ENCODE results near the gene TBKBP1.

TBKBP1 gene

DNA sequence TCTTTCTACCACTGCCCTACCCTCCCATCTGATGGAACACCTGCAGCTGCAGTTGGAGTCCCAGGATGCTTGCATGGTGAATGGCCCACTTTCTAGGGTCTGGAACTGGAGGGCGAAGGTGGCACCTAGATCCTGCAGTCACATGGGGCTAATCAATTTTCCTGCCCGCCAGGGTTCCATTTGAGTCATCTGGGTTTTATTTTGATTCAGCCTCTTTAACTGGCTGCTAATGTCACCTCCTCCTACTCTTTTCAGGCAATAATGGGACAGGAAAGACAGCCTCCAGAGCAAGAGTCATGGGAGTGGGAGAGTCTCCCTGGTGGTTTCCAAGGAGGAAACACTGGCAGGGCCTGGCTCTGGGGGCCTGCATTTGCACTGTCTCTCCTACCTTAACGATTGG lies 3.8 kb upstream of the TBKBP1 start:
- TF ChIP-seq, protein P1, sequence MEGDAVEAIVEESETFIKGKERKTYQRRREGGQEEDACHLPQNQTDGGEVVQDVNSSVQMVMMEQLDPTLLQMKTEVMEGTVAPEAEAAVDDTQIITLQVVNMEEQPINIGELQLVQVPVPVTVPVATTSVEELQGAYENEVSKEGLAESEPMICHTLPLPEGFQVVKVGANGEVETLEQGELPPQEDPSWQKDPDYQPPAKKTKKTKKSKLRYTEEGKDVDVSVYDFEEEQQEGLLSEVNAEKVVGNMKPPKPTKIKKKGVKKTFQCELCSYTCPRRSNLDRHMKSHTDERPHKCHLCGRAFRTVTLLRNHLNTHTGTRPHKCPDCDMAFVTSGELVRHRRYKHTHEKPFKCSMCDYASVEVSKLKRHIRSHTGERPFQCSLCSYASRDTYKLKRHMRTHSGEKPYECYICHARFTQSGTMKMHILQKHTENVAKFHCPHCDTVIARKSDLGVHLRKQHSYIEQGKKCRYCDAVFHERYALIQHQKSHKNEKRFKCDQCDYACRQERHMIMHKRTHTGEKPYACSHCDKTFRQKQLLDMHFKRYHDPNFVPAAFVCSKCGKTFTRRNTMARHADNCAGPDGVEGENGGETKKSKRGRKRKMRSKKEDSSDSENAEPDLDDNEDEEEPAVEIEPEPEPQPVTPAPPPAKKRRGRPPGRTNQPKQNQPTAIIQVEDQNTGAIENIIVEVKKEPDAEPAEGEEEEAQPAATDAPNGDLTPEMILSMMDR (IDR thresholded peaks at IDR 0.05) = no peak

DNA sequence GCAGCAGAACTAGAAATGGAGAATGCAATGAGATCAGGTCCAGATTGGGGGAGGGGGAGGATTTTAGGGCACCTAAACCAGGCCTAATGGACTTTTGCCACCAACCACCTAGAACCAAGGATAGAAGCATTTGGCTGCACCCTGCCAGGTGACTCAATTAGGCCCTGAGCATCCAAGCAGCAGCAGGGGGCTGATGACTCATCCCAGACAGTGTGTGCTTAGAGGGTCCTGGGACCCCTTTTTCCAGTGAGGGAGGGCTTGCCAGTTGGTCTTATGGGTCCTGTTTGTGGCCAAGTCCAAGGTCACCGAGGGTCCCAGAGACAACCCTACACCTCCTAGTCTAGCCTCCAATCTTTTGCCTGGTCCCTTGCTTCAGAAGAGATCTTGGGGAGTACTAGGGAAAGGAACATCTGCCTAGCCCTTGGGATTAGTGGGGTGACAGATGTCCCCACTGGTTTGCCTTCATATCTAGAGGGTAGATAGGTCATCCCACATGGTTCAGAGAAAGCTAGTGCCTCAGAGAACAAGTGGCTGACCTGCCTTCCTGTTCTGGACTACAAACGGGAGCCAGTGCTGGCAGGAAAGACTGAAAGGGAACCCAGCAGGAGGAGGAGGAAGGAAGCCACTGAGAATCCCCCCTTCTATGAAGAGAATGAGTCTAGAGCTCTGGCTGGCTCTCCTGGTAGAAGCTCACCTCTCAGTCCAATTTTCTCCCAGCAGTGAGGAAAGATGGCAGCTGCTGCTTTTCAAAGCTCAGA lies 1.6 kb upstream of the TBKBP1 start:
- TF ChIP-seq, protein P1 (IDR thresholded peaks at IDR 0.05) = no peak

DNA sequence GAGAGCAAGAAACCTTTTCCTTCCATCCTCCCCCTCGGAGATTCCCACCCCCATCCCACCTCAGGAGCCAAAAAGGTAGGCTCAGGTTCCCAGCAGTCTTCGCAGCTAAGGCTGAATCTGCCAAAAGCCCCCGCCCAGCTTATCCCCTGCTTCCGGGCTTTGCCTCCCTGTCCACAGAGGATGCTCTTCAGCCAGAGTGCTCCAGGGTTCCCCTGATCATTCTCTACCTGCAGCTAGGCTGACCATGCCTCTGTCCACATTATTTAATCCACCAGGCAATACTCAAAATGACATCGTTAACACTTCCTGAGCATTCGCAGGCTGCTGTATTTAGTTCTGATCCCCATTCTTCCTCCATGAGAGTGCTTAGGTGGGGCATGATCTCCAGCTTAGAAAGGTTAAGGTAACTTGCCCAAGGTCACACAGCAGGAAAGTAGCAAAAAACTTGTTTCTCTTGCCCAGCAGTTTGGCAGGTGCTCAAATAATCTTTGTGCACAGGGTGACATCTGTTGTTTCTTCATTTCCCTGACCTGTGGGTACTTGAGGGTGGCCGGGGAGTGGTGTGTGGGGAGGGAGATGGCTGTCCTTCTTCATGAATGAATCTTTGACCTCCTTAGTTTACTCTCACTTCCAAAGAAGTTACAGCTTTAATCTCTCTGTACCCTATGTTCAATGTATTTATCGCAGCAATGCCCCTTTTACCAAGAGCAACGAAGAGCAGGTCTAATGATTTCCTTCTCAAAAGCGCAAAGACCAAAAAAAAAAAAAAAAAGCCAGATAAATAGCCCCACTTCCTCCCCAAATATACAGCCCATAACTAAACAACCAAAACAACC lies 848 bp upstream of the TBKBP1 start:
- TF ChIP-seq, protein P1 (IDR thresholded peaks at IDR 0.05) = no peak

DNA sequence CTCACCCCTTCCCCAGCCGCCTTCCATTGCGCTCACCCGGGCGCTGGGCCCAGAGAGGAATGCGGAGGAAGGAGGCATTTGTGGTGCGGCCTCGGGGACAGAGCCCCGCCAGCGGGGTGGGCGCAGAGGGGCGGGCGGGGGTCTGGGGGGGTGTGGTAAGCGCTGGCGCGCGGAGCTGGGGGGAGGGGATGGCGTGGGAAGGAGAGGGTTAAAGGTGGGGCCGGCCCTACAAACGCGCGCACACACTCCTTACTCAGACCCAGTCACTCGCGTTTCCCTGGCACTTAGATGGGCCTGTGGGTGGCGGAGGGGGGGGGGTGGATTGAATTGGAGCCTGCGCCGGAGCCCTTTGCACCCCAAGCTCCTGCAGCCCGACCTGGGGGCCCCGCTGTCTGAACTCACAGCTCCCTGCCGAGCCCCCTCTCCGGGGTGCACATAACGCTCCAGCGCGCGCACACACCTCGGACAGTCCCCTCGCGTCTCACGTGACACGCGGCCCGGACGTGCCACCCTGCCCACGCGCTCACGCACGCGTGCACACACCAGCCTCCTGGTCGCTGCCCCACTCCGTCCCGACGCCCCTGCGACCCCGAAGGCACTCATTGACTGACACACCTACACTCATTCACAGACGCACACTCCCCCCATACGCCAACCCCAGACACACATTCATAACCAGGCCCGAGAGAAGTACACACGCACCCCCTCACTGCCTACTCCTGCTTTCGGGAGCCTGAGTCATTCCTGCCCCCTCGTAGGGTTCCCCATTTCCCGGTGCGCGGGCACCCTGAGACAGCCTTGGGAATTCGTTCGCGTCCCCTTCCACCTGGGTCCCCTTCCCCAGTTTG lies 844 bp downstream of the TBKBP1 start:
- TF ChIP-seq, protein P1 (IDR thresholded peaks at IDR 0.05) = no peak

DNA sequence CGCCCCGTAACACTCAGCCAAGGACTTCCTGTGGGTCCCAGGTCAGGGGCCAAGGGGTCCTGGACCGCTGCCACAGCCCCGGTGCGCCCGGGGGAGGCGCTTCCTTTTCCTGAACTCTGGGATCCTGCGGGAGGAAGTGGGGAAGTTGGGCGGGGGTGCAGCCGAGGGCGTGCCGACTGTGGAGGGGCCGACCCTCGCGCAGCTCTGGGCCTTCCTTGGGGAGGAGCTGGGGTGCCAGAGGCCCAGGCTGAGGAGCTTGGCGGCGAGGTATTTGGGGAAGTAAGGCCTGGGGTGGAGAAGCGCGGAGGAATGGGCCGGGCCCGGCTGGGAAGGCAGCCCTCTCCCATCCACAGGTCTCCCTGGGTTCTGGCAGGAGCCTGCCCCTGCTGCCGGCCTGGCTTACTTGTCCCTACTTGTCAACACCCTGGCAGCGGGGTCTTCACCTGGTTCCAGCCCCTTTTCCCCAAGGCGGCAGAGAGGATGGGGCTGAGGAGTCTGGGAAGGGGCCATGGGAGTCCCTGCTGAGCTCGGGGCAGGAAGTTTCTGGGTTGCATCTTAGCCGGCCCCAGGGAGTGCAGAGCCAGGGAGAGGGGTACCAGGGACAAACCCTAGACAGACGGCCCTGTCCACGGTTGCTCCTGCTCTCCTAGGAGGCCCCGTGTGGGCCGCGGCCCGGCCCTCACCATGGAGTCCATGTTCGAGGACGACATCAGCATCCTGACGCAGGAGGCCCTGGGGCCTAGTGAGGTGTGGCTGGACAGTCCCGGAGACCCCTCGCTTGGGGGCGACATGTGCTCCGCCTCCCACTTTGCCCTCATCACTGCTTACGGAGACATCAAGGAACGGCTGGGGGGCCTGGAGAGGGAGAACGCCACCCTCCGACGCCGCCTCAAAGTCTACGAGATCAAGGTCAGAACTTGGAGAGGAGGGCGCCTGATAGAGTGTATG lies 1.7 kb downstream of the TBKBP1 start:
- TF ChIP-seq, protein P1 (IDR thresholded peaks at IDR 0.05) = no peak

DNA sequence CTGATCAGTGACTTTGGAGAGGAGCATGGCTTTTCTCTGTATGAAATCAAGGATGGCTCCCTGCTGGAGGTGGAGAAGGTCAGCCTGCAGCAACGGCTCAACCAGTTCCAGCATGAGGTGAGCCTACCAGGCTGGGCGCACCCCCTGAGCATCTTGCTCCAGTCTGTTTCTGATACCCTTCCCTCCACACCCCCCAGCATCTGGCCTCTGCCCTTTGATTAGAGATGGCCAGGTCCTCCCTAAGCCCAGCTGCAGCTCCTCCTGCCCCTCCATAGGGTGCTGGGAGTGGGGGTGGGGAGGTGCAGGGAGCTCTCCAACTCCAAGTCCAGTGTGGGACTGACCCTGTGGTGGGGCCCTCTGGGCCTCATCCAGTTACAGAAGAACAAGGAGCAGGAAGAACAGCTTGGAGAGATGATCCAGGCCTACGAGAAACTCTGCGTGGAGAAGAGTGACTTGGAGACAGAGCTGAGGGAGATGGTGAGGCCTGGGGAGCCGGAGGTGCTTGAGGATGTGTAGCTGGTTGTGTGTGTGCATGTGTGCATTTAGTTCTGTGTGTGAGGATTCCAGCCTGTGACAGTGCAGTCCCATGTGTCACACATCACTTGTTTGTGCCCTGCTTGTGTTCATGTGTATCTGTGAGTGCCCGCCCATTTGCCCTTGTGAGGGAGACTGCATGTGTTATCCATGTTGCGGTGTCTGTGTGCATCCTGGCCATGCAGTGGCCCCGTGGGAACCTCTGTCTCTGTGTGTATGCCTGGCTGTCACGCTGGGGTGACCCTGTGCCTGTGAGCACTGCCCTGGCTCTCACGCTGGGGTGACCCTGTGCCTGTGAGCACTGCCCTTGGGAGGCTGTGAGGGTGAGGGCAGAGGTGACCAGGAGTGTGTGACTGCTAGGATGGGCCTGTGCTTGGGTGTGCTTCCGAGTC lies 3.0 kb downstream of the TBKBP1 start:
- TF ChIP-seq, protein P1 (IDR thresholded peaks at IDR 0.05) = no peak

Data from LNCAP (cell line).